HuH-7 (cell line): Measurements from ENCODE around the gene FAM181B.

ENCODE experiments used
- DNase-seq: peaks from one replicate; pipeline ENCODE4 v3.0.0; 2011; ENCODE audit warnings: low spot score

The FAM181B gene

DNA sequence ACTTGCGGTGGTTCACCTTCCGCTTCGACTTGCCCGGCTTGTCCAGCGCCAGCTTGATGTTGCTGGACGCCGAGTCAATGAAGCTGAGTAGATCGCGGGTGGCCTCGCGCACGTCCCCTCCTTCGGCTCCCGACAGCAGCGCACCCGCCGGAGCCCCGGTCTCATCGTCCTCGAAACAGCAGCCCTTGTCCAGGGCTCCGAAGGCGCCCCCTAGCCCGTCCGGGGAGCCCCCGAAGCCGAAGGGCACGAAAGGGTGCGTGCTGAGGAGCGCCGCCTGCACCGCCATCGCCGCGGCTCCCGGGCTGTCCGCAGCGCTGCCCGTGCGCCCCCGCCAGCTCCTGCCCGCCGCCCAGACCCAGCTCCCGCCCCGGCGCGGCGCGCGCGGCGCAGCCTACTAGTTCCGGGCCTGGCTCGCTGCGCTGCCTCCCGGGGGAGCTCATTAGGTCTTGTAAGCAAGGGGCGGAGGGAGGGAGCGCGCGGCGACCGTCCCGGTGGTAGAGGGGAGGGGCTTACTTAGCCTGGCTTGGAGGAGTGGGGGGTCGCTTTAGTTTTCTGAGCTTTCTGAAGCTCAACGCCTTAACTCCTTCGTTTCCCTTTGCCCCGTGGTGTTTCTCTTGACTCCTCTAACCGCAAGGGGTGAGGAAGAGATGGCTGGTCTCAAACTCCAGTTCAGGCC, at the start of gene FAM181B:
Gene FAM181B (minus strand): TSS at position 421 of the 676 bp plus-strand sequence. CDS start 135 bp downstream, at position 286.
- DNase-seq, result peak; percentile 40

- DNase-seq, result no peak
Measured at GRCh38 chr11:82782825-82783374, 49.2 kb upstream of the FAM181B start.

- no peak for DNase-seq
Measured at GRCh38 chr11:82778776-82779175, 45.1 kb upstream of the FAM181B start.

GRCh38 chr11:82776377-82776776, 42.7 kb upstream of the FAM181B start:
- no peak for DNase-seq

DNA sequence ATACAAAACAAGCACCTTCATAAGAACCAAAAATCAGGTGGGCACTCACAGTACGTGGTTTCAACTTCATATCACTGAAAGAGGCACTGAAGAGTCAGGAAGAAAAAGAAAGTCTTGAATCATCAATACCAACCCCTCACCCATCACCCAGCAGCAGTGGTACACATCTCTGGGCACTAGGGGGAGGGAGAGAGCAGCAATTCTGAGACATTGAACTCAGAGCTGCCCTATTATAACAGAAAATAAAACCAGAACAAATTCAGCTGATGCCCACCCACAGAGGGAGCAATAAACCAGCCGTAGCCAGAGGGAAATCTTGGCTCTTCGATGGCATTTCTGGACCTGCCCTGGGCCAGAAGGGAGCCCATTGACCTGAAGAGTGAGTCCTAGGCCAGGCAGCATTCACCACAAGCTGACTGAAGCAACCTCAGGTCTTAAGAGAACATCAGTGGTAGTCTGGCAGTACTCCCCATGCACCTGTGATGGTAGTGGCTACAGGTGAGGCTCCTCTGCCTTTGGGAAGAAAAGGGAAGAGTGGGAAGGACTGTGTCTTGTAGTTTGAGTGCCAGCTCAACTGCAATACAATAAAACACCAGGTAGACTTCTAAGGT, 42.2 kb upstream of the FAM181B start:
- DNase-seq, result peak; percentile 55

DNA sequence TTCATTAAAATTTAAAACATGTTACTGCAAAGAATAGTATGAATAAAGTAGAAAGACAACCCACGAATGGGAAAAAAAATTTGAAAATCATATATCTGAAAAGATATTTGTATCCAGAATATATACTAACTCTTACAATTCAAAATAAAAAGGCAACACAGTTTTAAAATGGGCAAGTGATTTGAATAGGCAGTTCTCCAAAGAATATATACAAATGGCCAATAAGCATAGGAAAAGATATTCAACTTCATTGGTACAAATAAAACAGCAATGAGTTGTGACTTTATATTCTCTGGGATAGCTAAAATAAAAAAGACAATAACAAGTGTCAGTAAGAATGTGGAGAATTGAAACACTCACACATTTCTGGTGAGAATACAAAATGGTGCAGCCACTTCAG, 41.6 kb upstream of the FAM181B start:
- DNase-seq, result no peak

DNA sequence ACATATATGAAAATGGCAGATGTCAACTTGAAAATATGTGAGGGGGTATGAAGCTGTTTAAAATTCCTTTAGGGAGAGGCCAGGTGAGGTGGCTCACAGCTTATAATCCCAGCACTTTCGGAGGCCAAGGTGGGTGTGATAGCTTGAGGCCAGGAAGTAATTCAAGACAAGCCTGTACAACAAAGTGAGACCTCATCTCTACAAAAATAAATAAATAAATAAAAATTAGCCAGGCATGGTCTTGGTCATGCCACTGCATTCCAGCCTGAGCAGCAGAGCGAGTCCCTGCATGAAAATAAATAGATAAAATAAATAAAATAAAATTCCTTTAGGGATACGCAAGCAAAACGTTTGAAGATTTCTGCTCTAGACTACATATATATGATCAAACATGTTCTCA, 38.1 kb upstream of the FAM181B start:
- no peak for DNase-seq

DNA sequence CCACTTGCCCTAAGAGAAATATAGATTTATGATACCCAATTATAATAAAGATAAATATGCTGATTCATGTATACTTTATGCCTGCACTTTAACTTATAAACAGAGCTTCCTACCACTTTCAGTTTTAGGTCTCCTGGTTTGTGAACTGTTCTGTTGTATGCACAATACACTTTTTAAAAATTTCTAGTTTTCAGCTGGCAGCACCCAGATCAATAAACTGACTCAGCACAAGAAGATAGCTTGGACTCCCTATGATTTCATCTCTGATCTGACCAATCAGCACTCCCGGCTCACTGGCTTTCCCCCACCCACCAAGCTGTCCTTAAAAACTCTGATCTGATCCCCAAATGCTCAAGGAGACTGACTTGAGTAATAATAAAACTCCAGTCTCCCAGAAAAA, 33.5 kb upstream of the FAM181B start:
- no peak for DNase-seq

DNA sequence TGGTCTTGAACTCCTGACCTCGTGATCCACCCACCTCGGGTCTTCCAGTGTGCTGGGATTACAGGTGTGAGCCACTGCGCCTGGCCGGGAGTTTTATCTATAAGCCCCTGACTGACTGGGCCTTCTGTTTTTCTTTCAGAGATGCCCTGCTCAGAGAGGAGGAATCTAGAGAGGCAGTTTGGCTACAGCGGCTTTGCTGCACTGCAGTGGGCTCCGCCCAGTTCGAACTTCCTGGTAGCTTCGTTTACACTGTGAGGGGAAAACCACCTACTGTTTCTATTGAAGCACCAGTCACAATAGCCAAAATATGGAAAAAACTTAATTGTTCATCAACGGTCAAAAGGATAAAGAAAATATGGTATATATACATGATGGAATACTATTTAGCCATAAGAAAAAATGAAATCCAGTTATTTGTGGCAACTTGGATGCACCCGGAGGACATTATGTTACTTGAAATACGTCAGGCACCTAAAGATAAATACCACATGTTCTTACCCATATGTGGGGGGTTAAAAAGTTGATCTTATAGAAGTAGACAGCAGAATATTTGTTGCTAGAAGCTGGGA, 31.9 kb upstream of the FAM181B start:
- DNase-seq, result no peak

DNA sequence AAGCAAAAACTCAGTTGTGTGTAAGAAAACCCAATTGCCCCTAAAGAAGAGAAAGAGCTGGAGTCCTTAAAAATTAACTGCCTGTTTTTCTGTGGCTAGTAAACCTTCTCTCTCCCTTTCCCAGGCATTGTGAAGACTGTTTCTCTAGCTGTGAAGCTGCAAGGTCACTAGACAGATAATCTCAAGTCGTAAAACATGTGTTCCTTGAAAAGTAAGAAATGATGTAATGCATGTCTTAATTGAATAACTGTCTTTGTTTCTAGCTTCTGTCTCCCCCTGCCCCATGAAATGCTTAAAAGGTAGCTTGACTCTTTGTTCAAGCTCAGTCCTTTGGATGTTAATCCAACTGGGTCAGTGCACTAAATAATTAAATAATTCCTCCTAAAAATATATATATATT, 29.5 kb upstream of the FAM181B start:
- DNase-seq, result no peak

DNA sequence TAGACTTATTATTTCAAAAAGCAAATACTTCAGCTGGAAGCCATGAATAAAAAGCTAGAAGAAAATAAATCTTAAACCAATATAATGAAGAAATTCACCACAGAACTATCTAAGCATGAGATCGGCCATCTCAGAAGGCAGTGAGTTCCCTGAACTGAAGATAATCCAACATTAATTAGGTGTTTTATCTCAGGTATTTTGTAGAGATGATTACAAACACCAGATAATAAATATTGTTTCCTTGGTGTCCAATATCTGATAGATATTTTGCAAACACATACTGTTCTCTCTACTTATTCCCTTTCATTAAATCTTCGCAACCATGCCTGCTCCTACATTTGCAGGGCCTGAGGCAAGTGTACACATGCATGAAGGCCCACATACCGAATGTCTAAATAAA, 26.0 kb upstream of the FAM181B start:
- DNase-seq, result no peak

DNA sequence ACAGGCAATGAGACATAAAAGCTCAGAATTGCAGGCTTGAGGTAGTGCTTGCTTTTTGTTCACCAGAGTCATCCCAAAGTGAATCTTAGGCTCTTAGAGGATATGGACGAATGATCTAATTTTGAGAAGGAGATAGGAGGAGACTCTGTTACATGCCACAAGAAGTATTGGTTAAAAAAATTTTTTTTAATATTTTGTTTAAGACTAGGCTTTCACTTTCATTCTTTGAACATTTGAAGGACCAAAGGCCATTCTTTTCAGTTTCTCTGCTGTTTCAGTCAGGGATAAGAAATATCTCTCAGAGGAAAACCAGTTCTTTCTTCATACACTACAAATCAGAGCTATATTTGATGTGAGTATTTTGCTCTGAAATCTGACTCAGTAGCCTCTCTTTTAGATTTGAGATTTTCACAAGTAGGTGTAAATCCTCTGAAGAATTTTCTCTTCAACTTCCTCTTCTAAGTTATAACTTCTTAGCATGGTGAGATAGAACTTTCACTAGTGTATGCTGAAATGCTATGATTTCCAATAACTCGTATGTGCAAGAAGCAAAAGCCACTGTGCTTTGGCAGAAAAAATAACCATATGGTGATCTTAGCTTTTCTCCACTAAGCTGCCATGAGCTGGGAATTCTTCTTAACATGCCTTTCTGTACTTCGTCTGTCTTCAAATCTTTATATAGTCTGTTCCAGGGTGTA, 24.1 kb upstream of the FAM181B start:
- DNase-seq, result no peak

- DNase-seq, result no peak
Measured at GRCh38 chr11:82756765-82757639, 23.3 kb upstream of the FAM181B start.

DNA sequence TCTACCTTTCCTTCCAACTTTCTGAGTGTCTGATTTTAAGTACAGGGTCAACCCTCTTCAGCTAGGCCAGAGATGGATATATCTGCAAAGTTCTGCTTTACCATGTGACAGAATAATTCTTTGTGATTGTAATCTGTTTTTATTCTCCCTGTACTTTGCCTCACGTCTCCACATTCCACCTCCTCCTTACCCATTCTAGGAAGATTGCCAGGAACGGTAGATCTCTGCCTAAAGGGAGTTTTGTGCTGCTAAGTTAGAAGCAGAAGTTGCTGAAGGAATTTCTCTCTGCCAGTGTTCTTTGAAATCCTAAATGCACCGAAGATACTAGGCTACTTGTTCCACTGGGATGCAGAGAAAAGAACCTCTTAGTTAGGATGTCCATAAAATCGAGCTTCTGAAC, 20.7 kb upstream of the FAM181B start:
- no peak for DNase-seq

DNA sequence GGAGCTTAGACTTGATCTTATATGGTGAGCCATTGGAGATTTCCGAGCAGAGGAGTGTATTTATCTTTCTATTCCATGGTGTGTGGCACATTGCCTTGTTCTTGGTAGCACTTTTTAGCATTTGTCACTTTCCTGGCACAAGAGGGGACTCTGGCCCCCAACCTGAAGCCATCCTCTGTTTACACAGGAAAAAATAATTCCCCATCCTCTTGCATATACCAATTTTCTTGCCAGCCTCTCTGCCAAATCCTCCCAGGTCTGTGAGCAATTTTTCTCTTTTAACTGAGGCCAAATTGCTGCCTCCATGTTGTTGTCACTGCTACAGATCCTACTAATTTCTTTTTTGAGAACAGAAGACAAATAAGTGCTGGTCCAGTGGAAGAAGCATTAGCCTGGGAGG, 20.3 kb upstream of the FAM181B start:
- no peak for DNase-seq

- no peak for DNase-seq
Measured at GRCh38 chr11:82752801-82753200, 19.1 kb upstream of the FAM181B start.

GRCh38 chr11:82750643-82751139, 17.0 kb upstream of the FAM181B start:
- no peak for DNase-seq

GRCh38 chr11:82747471-82747870, 13.8 kb upstream of the FAM181B start:
- DNase-seq, result no peak

DNA sequence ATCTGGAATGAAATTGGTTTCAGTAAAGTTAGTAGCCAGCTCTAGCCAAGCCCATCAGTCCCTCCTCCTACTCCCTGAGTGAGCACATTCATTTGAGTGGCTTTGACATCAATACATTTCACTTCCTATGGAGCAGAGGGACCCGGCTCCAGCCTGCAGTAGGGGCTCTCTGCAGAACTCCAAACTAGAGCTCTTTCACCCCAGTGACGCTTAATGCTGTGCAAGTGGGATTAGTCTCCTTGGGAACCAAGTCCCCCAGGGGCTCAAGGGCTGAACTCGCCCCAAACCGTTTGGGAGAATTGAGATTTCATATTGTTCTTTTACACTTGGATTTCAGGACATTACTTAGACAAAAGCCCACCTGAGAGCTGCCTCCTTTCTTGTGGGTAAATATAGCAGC, 4.4 kb upstream of the FAM181B start:
- no peak for DNase-seq

DNA sequence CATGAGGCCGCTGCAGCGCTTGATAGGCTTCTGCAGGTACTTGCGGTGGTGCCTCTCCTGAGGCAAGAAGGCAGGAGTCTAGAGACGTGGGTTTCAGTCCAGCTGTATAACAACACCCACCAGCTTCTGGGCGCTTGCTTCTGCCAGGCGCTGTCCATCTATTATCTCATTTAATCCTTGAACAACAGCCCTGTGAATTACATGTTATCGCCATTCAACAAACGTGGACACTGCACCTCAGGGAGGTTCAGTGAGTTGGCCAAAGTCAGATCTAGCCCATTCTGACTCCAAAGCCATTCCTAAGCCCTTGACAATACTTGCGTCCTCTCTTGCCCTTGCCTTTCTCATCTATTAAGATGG, 436 bp upstream of the FAM181B start:
- no peak for DNase-seq

DNA sequence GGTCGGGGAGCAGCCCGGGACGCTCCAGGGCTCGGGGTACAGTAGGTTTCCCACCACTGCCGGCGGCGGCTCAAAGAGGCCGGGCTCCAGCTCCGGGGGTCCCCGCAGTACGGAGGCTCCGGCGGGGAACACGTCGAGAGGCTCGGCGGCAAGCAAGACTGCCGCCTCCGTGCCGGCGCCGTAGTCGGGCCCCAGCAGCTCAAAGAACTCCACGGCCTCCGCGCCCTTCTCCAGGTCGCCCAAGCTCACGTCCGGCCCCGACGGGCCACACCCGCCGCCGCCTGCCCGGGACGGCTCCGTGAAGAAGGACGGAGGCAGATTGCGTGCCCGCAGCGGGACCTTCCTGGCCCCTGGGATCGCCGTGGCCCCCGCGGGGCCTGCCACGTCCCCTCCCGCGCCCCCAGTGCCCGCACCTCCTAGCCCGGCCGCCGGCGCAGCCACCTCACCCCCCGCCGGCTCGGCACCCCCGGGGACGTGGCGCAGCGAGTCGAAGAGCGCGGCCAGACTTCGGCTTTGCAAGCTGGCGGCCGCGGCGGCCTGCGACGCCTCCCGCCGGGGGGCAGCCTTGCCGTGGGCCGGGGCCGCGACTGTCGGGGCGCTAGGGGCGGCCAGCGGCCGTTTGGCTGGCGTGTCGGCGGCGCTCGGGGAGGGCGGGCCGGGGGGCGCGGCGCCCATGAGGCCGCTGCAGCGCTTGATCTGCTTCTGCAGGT, 775 bp downstream of the FAM181B start:
- DNase-seq, result peak; percentile 28
